Mesendoderm (in vitro differentiated cells): ENCODE results near the gene MYBPC2.

ENCODE experiments used
- DNase-seq: peaks from one replicate; pipeline ENCODE4 v3.0.0; 2013
- H2AK5ac ChIP-seq: 2 replicates; pipeline ENCODE4 v1.6.1; 2013; ENCODE audit warnings: low read length, inconsistent platforms
- H2BK120ac ChIP-seq: 2 replicates; pipeline ENCODE4 v1.6.1; 2013; ENCODE audit warnings: low read depth, mild to moderate bottlenecking, low read length, moderate library complexity, mixed read lengths
- H2BK15ac ChIP-seq: replicated peaks from 2 replicates; pipeline ENCODE4 v1.6.1; 2013; ENCODE audit warnings: low read depth, mild to moderate bottlenecking, moderate library complexity
- H2BK5ac ChIP-seq: 2 replicates; pipeline ENCODE4 v1.6.1; 2013; ENCODE audit warnings: low read length, inconsistent platforms
- H3K18ac ChIP-seq: 2 replicates; pipeline ENCODE4 v1.6.1; 2013; ENCODE audit warnings: mild to moderate bottlenecking, low read length, mixed read lengths
- H3K23ac ChIP-seq: one replicate; pipeline ENCODE4 v1.6.1; 2013; ENCODE audit warnings: low read length
- H3K27ac ChIP-seq: 2 replicates; pipeline ENCODE4 v1.5.1; 2013; ENCODE audit warnings: low read depth, mild to moderate bottlenecking, inconsistent platforms, low read length, moderate library complexity
- H3K27me3 ChIP-seq: 2 replicates; pipeline ENCODE4 v1.6.1; 2013; ENCODE audit warnings: low read length, control low read depth, mild to moderate bottlenecking, inconsistent platforms; ENCODE audit not compliant: insufficient read depth, poor library complexity
- H3K36me3 ChIP-seq: 2 replicates; pipeline ENCODE4 v1.6.1; 2013; ENCODE audit warnings: low read length, inconsistent platforms; ENCODE audit not compliant: control insufficient read depth, insufficient read depth
- H3K4ac ChIP-seq: one replicate; pipeline ENCODE4 v1.6.1; 2013; ENCODE audit warnings: low read depth, mild to moderate bottlenecking, low read length, moderate library complexity
- H3K4me1 ChIP-seq: 2 replicates; pipeline ENCODE4 v1.6.1; 2013; ENCODE audit warnings: low read depth, low read length, inconsistent platforms; ENCODE audit not compliant: control insufficient read depth
- H3K4me2 ChIP-seq: 2 replicates; pipeline ENCODE4 v1.6.1; 2013; ENCODE audit warnings: low read length
- H3K4me3 ChIP-seq: 2 replicates; pipeline ENCODE4 v1.5.1; 2013; ENCODE audit warnings: mild to moderate bottlenecking, low read length
- H3K56ac ChIP-seq: one replicate; pipeline ENCODE4 v1.6.1; 2013; ENCODE audit warnings: low read length
- H3K79me1 ChIP-seq: 2 replicates; pipeline ENCODE4 v1.6.1; 2013; ENCODE audit warnings: low read length, inconsistent platforms
- H3K79me2 ChIP-seq: 2 replicates; pipeline ENCODE4 v1.6.1; 2013; ENCODE audit warnings: mild to moderate bottlenecking, low read length; ENCODE audit not compliant: control insufficient read depth, insufficient read depth
- H3K9ac ChIP-seq: 2 replicates; pipeline ENCODE4 v1.6.1; 2013; ENCODE audit warnings: low read length, inconsistent platforms
- H4K5ac ChIP-seq: one replicate; pipeline ENCODE4 v1.6.1; 2013; ENCODE audit warnings: low read length
- H4K8ac ChIP-seq: one replicate; pipeline ENCODE4 v1.6.1; 2013; ENCODE audit warnings: low read depth, mild to moderate bottlenecking, control low read depth, low read length, moderate library complexity
- WGBS: extraction: QIAGEN DNeasy Blood & Tissue Kit; methylation state at CpG from one replicate; pipeline ENCODE4 v1.1.7; 2013; ENCODE audit warnings: low lambda C conversion rate, missing lambda C conversion rate; ENCODE audit not compliant: insufficient coverage; ENCODE audit errors: extremely low coverage; 5-methylcytosine and 5-hydroxymethylcytosine counted together

MYBPC2 gene

DNA sequence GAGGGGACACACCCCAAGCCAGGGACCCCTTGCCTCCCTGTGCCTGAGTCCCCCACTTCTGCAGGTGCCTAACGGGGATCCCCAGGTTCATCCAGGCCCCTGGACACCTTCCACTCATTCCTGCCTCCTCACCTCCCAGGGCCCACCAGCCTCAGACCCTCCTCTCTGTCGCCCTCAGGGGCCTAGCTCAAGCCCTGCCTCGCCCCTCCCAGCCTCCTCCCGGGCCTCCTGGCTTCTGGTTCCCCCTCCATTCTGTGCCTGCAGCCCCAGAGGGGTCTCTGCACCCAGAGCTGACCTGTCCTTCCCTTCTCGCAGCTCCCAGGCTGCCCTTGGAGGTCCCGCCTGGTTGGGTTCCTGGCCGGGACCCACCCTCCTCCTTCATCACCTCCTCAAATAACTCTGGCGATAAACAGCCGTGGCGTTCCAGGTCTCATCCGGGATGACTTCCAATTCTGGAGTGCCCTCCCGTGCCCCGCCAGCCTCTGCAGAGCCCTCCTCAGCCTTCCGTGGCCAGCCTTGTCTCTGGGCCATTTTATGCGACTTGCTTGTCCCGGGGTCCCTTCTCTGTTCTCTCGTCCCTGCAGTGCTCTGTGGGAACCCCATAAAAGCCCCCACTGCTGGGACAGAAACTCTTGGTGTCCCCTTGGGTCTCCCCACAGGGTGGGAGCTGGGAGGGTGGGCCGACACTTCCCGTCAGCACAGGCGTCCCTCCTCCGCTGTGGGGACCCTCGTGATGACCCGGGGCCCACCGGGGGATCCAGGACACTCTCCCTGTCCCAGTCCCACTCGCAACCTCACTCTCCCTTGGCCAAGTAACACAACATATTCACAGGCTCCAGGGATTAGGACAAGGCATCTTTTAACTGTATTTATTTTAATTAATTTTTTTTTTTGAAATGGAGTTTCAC lies 69.1 kb downstream of the MYBPC2 start:
- no peak overlapping the region for H3K27ac ChIP-seq
- H2BK15ac ChIP-seq = no peak overlapping the region

DNA sequence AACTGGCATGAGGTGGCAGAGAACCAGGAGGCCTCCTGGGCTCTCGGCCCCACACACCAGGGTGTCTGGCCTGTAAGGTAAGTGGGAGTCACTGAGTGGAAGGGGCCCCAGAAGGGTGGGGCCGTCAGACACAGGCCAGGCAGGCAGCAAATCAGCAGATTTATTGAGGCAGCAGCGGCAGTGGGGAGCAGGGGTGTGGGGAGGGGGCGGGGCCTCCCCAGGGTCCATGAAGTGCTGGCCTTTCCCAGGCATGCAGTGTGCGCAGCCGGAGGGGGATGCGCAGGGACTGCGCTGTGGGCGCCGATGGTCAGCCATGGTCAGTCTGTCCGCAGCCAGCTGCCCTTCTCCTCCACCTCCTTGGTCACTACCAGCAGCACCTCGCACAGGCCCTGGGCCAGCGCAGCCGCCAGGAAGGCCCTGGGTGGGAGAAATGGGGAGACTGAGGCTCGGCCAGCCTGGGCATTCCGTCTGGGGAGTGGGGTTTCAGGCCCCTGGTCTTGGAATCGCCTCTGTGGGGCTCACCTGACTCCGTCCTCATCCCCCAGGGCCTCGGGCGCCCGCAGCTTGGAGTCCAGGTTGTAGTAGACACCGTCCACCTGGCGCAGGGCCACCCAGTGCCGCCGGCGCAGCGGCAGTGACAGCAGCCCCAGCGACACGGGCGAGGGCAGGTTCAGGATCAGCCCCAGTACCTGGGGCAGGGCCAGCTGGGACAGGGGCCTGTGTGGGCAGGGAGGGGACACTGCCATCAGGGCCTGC lies 73.3 kb downstream of the MYBPC2 start:
- H3K23ac ChIP-seq = no peak overlapping the region
- DNase-seq = no peak
- no peak overlapping the region for H4K5ac ChIP-seq
- no peak overlapping the region for H3K18ac ChIP-seq
- H3K27me3 ChIP-seq = no peaks in the 10 kb centered on the region
- H3K4me2 ChIP-seq = no peak overlapping the region
- no CpG with 5 or more reads among the region's 30 CpGs for WGBS
- no peaks in the 10 kb centered on the region for H3K4me1 ChIP-seq
- no peaks in the 10 kb centered on the region for H3K36me3 ChIP-seq
- H3K56ac ChIP-seq = no peak overlapping the region
- H3K79me2 ChIP-seq = no peaks in the 10 kb centered on the region
- H3K27ac ChIP-seq = no peak overlapping the region
- H2AK5ac ChIP-seq = no peak overlapping the region
- no peak overlapping the region for H2BK5ac ChIP-seq
- H4K8ac ChIP-seq = no peak overlapping the region
- H3K79me1 ChIP-seq = no peaks in the 10 kb centered on the region
- H3K9ac ChIP-seq = no peak overlapping the region
- no peak overlapping the region for H2BK120ac ChIP-seq
- H3K4ac ChIP-seq = no peak overlapping the region
- no peak overlapping the region for H3K4me3 ChIP-seq
- no peak overlapping the region for H2BK15ac ChIP-seq

More for the DNA sequence above, 69.1 kb downstream of the MYBPC2 start:
- Histone ChIP-seq H2AK5ac (no peak overlapping the region), H3K4me1 (no peaks in the 10 kb centered on the region), H3K18ac (no peak overlapping the region), H3K56ac (peak overlapping the region; percentile 15), H3K4me2 (no peak overlapping the region), H3K4ac (no peak overlapping the region), H4K5ac (no peak overlapping the region), H2BK5ac (no peak overlapping the region), H4K8ac (no peak overlapping the region), H3K4me3 (no peak overlapping the region), H3K27me3 (no peaks in the 10 kb centered on the region), H3K23ac (no peak overlapping the region), H3K36me3 (no peaks in the 10 kb centered on the region), H2BK120ac (no peak overlapping the region), H3K9ac (no peak overlapping the region), H3K79me2 (no peaks in the 10 kb centered on the region), H3K79me1 (no peaks in the 10 kb centered on the region)
- WGBS = no CpG with 5 or more reads among the region's 25 CpGs
- no peak for DNase-seq

DNA sequence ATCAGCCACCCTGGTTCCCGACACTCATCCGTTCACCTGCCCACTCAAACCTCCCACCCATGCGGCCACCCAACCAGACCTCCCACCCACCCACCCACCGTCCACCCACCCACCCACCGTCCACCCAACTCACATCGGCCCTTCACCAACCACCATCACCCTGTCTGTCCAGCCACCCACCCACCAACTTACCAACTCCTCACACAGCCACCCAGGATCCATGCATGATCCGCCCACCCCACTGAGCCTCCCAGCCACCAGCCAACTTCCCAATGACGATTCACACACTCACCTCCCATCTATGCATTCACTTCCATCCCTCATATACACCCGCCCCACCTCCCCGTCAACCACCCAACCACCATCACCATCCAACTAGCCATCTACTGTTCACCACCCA lies 74.0 kb downstream of the MYBPC2 start:
- Histone ChIP-seq H3K23ac (no peak overlapping the region), H2BK120ac (no peak overlapping the region), H2BK5ac (no peak overlapping the region), H3K79me1 (no peaks in the 10 kb centered on the region), H3K27me3 (no peaks in the 10 kb centered on the region), H3K4me3 (no peak overlapping the region), H3K36me3 (no peaks in the 10 kb centered on the region), H3K4me2 (no peak overlapping the region), H3K4ac (no peak overlapping the region), H3K56ac (no peak overlapping the region), H4K5ac (no peak overlapping the region), H3K27ac (no peak overlapping the region), H2BK15ac (no peak overlapping the region), H2AK5ac (no peak overlapping the region), H3K4me1 (no peaks in the 10 kb centered on the region), H4K8ac (no peak overlapping the region), H3K9ac (no peak overlapping the region), H3K79me2 (no peaks in the 10 kb centered on the region), H3K18ac (no peak overlapping the region)
- no peak for DNase-seq
- no CpG with 5 or more reads among the region's 10 CpGs for WGBS

DNA sequence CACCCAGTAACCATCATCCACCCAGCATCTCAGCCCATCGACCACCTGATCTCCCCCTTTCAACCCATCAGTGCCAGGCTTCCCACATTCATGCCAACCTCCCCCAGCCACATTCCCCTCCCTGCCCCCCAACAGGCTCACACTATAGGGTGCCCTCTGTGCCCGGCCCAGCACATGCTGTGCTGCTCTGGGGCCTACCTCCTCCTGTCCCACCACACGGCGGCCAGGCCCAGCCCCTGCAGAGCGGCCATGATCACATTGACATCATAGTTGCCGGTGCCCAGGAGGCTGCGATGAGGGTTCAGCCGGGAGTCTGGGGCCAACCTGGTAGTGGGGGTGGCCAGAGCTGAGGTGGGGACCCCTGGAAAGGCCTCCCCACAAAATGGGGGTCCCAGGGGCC lies 74.7 kb downstream of the MYBPC2 start:
- Histone ChIP-seq H4K8ac (no peak overlapping the region), H3K56ac (no peak overlapping the region), H3K79me1 (no peaks in the 10 kb centered on the region), H3K9ac (no peak overlapping the region), H3K4me1 (no peaks in the 10 kb centered on the region), H3K23ac (no peak overlapping the region), H2BK15ac (no peak overlapping the region), H2BK120ac (no peak overlapping the region), H2BK5ac (no peak overlapping the region), H3K79me2 (no peaks in the 10 kb centered on the region), H3K18ac (no peak overlapping the region), H3K4me2 (no peak overlapping the region), H3K4me3 (no peak overlapping the region), H2AK5ac (no peak overlapping the region), H3K36me3 (no peaks in the 10 kb centered on the region), H4K5ac (no peak overlapping the region), H3K4ac (no peak overlapping the region), H3K27ac (no peak overlapping the region), H3K27me3 (no peaks in the 10 kb centered on the region)
- no CpG with 5 or more reads among the region's 8 CpGs for WGBS
- DNase-seq = no peak

DNA sequence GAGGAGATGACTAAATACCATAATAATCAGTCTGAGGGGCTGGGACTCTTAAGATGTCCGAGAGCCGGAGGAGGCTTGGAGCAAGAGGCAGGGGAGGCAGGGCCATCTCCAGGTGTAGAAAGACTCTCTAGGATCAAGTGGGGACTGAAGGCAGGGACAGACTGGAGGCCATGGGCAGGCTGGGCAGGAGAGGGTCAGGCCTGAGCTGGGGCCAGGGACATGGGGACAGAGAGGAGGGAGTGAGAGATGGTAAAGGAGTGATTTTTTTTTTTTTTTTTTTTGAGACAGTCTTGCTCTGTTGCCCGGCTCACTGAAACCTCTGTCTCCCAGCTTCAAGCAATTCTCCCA lies 76.1 kb downstream of the MYBPC2 start:
- no CpG with 5 or more reads among the region's 3 CpGs for WGBS
- Histone ChIP-seq H3K27ac (no peak overlapping the region), H2BK120ac (no peak overlapping the region), H3K79me1 (no peaks in the 10 kb centered on the region), H3K18ac (no peak overlapping the region), H3K4me2 (no peak overlapping the region), H3K79me2 (no peaks in the 10 kb centered on the region), H3K56ac (no peak overlapping the region), H2AK5ac (no peak overlapping the region), H4K5ac (no peak overlapping the region), H3K36me3 (no peaks in the 10 kb centered on the region), H3K9ac (no peak overlapping the region), H3K4me1 (no peaks in the 10 kb centered on the region), H3K27me3 (no peaks in the 10 kb centered on the region), H4K8ac (no peak overlapping the region), H3K4me3 (no peak overlapping the region), H2BK5ac (no peak overlapping the region), H3K4ac (no peak overlapping the region), H3K23ac (no peak overlapping the region), H2BK15ac (no peak overlapping the region)
- DNase-seq = no peak
